Small intestine (tissue), 7 donors: ENCODE data around the gene SLC25A22. TPM values are rescaled to one million over a fixed set of nuclear protein-coding genes. Genes with fewer than 3 reads are reported as not detected.

Source experiments
- DNase-seq, 2 donors: peaks; one replicate each; pipeline versions ENCODE4 v3.0.0 to v3.0.0-alpha.2; 2013
- FAIRE-seq: peaks from 2 replicates; lab custom pipeline; 2012; peaks lifted over from hg19 to GRCh38; lab: Jason Lieb, UNC
- H3K27ac ChIP-seq, 3 donors: one replicate each; pipeline ENCODE4 v1.5.1; 2013; ENCODE audit warnings: low read length in 2 of 3, mild to moderate bottlenecking in 2 of 3, control low read depth in 1 of 3, inconsistent platforms in 1 of 3, low read depth in 1 of 3, moderate library complexity in 1 of 3
- H3K27me3 ChIP-seq, 3 donors: one replicate each; pipeline ENCODE4 v1.6.1; 2013; ENCODE audit warnings: low read length in 3 of 3, inconsistent platforms in 1 of 3; ENCODE audit not compliant: control insufficient read depth in 3 of 3, insufficient read depth in 3 of 3
- H3K36me3 ChIP-seq, 3 donors: one replicate each; pipeline ENCODE4 v1.6.1; 2013; ENCODE audit warnings: low read length in 3 of 3, inconsistent platforms in 1 of 3, low read depth in 1 of 3, mild to moderate bottlenecking in 1 of 3, moderate library complexity in 1 of 3; ENCODE audit not compliant: control insufficient read depth in 3 of 3, insufficient read depth in 2 of 3
- H3K4me1 ChIP-seq, 3 donors: one replicate each; pipeline ENCODE4 v1.6.1; 2013; ENCODE audit warnings: low read length in 2 of 3, inconsistent platforms in 1 of 3, low read depth in 1 of 3, mild to moderate bottlenecking in 1 of 3, moderate library complexity in 1 of 3; ENCODE audit not compliant: control insufficient read depth in 3 of 3, insufficient read depth in 2 of 3
- H3K4me3 ChIP-seq, 3 donors: one replicate each; pipeline ENCODE4 v1.5.1; 2013; ENCODE audit warnings: low read length in 3 of 3, control low read depth in 1 of 3, inconsistent platforms in 1 of 3, low read depth in 1 of 3, mild to moderate bottlenecking in 1 of 3, moderate library complexity in 1 of 3
- H3K9me3 ChIP-seq, 2 donors: one replicate each; pipeline ENCODE4 v1.6.1; 2013; ENCODE audit warnings: low read depth in 1 of 2, low read length in 1 of 2; ENCODE audit not compliant: control insufficient read depth in 2 of 2, insufficient read depth in 1 of 2
- WGBS, 3 donors: extraction: QIAGEN DNeasy Blood & Tissue Kit; methylation state at CpG; one replicate each; pipeline ENCODE4 v1.1.7; 2013; 5-methylcytosine and 5-hydroxymethylcytosine counted together
- polyA plus RNA-seq, 4 donors: library from polyadenylated mRNA; stranded (reverse) in 3 of 4; unstranded in 1 of 4; fragments of 200-250 nt in 3 of 4; fragments of 120-200 nt in 1 of 4; gene quantifications; one replicate each; pipeline versions ENCODE4 v1.2.1 to v1.2.3, GENCODE V29; 2013
- donor health status: healthy with polysubstance abuse.
- donor health status: control.
- donor health status: control.
- donor health status: Bipolar disorder and iron deficiency.
- donor health status: healthy.

SLC25A22 gene
- polyA plus RNA-seq, 4 donors: 10.5 to 21.9 (median 10.8) TPM

DNA sequence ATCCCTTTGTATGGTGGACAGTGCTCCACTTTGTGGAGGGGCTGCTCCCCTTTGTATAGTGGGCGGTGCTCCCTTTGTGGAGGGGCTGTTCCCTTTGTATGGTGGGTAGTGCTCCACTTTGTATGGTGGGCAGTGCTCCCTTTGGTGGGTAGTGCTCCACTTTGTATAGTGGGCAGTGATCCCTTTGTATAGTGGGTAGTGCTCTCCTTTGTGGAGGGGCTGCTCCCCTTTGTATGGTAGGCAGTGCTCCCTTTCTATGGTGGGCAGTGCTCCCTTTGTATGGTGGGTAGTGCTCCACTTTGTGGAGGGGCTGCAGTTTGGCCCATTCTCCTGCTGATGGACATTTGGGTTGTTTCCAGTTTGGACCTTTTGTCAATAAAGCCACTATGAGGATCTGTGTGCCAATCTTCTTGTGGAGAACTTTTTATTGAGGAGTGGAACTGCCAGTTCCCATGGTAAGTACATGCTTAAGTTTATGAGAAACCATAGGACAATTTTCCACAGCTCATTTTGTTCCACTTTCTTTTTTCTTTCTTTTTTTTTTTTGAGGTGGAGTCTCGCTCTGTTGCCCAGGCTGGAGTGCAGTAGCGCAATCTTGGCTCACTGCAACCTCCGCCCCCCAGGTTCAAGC is 55.4 kb downstream of the SLC25A22 start:
- WGBS, 3 donors: 94 to 96% (median 95%) methylated on average over 4 of the region's 4 CpGs
- no peaks in the 10 kb centered on the region for H3K36me3 ChIP-seq
- no peak for FAIRE-seq

DNA sequence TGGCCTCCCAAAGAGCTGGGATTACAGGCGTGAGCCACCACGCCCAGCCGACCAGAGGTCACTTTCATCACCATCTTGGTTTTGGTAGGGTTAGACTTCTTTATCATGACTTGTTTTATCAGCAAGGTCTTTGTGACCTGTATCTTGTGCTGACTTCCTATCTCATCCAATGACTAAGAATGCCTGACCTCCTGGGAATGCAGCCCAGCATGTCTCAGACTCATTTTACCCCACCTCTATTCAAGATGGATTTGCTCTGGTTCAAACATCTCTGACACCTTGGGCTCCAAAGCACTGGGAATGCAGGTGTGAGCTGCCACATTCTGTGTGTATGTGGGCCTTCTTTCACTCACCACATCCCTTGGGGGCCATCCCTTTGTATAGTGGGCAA is 55.9 kb downstream of the SLC25A22 start:
- Histone ChIP-seq H3K4me3 (no peak overlapping the region), H3K9me3 (no peaks in the 10 kb centered on the region), H3K27me3 (peaks cover 0 to 3% (median 0%) of the 10 kb centered on the region in 3 donors), H3K27ac (no peak overlapping the region), H3K36me3 (no peaks in the 10 kb centered on the region), H3K4me1 (peaks cover 0 to 8% (median 0%) of the 10 kb centered on the region in 3 donors)
- DNase-seq (peak in 1 of 2 donors; percentile 67), FAIRE-seq (no peak)
- WGBS, 3 donors: 26 to 71% (median 46%) methylated on average over 3 of the region's 3 CpGs

More for the DNA sequence above, 55.4 kb downstream of the SLC25A22 start:
- Histone ChIP-seq H3K4me3 (no peak overlapping the region), H3K27ac (no peak overlapping the region), H3K9me3 (no peaks in the 10 kb centered on the region), H3K27me3 (no peaks in the 10 kb centered on the region), H3K4me1 (peaks cover 0 to 3% (median 0%) of the 10 kb centered on the region in 3 donors)
- no peak for DNase-seq

Other genes with a start within 250 kb of the SLC25A22 start
- gene LMNTD2, start 237.5 kb downstream of the SLC25A22 start, polyA plus RNA-seq: 10 to 100 TPM in 2 of 4 donors, 1 to 10 TPM in 2; 4.7 to 26.4 (median 11.9) TPM
- 100 to 1,000 TPM in 2 of 4 donors, 10 to 100 TPM in 2; 49.1 to 174 (median 120) TPM for gene RASSF7, start 237.3 kb downstream of the SLC25A22 start, polyA plus RNA-seq
- 10 to 100 TPM; 14.6 to 43.3 (median 23.6) TPM for gene PHRF1, start 221.8 kb downstream of the SLC25A22 start, polyA plus RNA-seq
- 100 to 1,000 TPM in 2 of 4 donors, 10 to 100 TPM in 2; 14.5 to 115 (median 73.1) TPM for gene IRF7, start 182.3 kb downstream of the SLC25A22 start, polyA plus RNA-seq
- 1,000 to 10,000 TPM in 1 of 4 donors, 100 to 1,000 TPM in 3; 112 to 1,182 (median 936) TPM for gene CDHR5, start 173.3 kb downstream of the SLC25A22 start, polyA plus RNA-seq
- gene SCT, start 171.1 kb downstream of the SLC25A22 start, polyA plus RNA-seq: 100 to 1,000 TPM in 1 of 4 donors, 10 to 100 TPM in 2, 1 to 10 TPM in 1; 4.8 to 114 (median 22.3) TPM
- gene DRD4, start 161.0 kb downstream of the SLC25A22 start, polyA plus RNA-seq: 1 to 10 TPM in 2 of 4 donors, under 1 TPM in 2; 0.51 to 1.4 (median 1.1) TPM
- 10 to 100 TPM; 18.2 to 39.6 (median 29.4) TPM for gene DEAF1, start 103.1 kb downstream of the SLC25A22 start, polyA plus RNA-seq
- 10 to 100 TPM; 11.9 to 35.4 (median 21.2) TPM for gene TMEM80, start 102.5 kb downstream of the SLC25A22 start, polyA plus RNA-seq
- gene EPS8L2, start 92.0 kb downstream of the SLC25A22 start, polyA plus RNA-seq: 1,000 to 10,000 TPM in 2 of 4 donors, 100 to 1,000 TPM in 1, 10 to 100 TPM in 1; 90.2 to 1,255 (median 670) TPM
- gene TALDO1, start 50.8 kb downstream of the SLC25A22 start, polyA plus RNA-seq: 100 to 1,000 TPM in 3 of 4 donors, 10 to 100 TPM in 1; 97.9 to 188 (median 174) TPM
- 10 to 100 TPM; 12.2 to 55.6 (median 29.8) TPM for gene GATD1, start 20.8 kb downstream of the SLC25A22 start, polyA plus RNA-seq
- 1 to 10 TPM in 1 of 4 donors, under 1 TPM in 1, not detected in 2; 0.22 to 3.3 TPM for gene CEND1, start 8.2 kb downstream of the SLC25A22 start, polyA plus RNA-seq
- 10 to 100 TPM; 14.5 to 47.0 (median 28.6) TPM for gene PIDD1, start 7.0 kb upstream of the SLC25A22 start, polyA plus RNA-seq
- 1,000 to 10,000 TPM; 1,144 to 2,714 (median 1,335) TPM for gene RPLP2, start 11.7 kb upstream of the SLC25A22 start, polyA plus RNA-seq
- 100 to 1,000 TPM in 3 of 4 donors, 10 to 100 TPM in 1; 66.2 to 250 (median 162) TPM for gene PNPLA2, start 20.6 kb upstream of the SLC25A22 start, polyA plus RNA-seq
- 10 to 100 TPM; 38.7 to 88.8 (median 65.2) TPM for gene CRACR2B, start 29.6 kb upstream of the SLC25A22 start, polyA plus RNA-seq
- gene CD151, start 34.7 kb upstream of the SLC25A22 start, polyA plus RNA-seq: 100 to 1,000 TPM; 187 to 359 (median 284) TPM
- 100 to 1,000 TPM in 3 of 4 donors, 10 to 100 TPM in 1; 82.9 to 140 (median 132) TPM for gene POLR2L, start 44.2 kb upstream of the SLC25A22 start, polyA plus RNA-seq
- 10 to 100 TPM in 2 of 4 donors, 1 to 10 TPM in 2; 5.1 to 53.3 (median 10.2) TPM for gene TSPAN4, start 44.6 kb upstream of the SLC25A22 start, polyA plus RNA-seq
- gene CHID1, start 112.5 kb upstream of the SLC25A22 start, polyA plus RNA-seq: 10 to 100 TPM; 13.6 to 94.4 (median 42.1) TPM
- 10 to 100 TPM; 30.5 to 67.3 (median 45.0) TPM for gene AP2A2, start 127.6 kb upstream of the SLC25A22 start, polyA plus RNA-seq
- gene MUC6, start 238.4 kb upstream of the SLC25A22 start, polyA plus RNA-seq: under 1 TPM in 3 of 4 donors, not detected in 1; 0.09 to 0.34 (median 0.22) TPM